Peyer's patch (tissue), 4 donors: ENCODE data around the gene PACS1.

ENCODE experiments used
- CTCF ChIP-seq, 6 experiments: fragments of 450-650 bp in 4 of 6; fragments of 200-600 bp in 2 of 6; sonication (generic) in 1 of 6; IDR thresholded peaks; one replicate each; pipeline ENCODE4 v1.5.1; 2017 to 2019; ENCODE audit warnings: antibody characterized with exemption in 6 of 6, mild to moderate bottlenecking in 3 of 6, moderate library complexity in 1 of 6
- POLR2A ChIP-seq, 2 donors: fragments of 450-650 bp; IDR thresholded peaks; one replicate each; pipeline ENCODE4 v1.5.1; 2017; ENCODE audit warnings: antibody characterized with exemption in 2 of 2, mild to moderate bottlenecking in 2 of 2, moderate library complexity in 2 of 2

GRCh38 chr11:66100272-66101065, 30.4 kb downstream of the PACS1 start:
- TF ChIP-seq POLR2A (IDR thresholded peaks at IDR 0.05): no peak
- TF ChIP-seq CTCF (IDR thresholded peaks at IDR 0.05): no peak
